Epithelial cell of esophagus (primary cell): ENCODE measurements around the gene ZMYM5.
"Not testable (repeated sequence)": the region's sequence is repeated elsewhere in the genome, so short reads cannot be mapped to it uniquely, and the experiment has no call there.

Experiments
- DNase-seq: peaks from one replicate; pipeline ENCODE4 v3.0.0; 2010; ENCODE audit warnings: low read depth
- H3K4me3 ChIP-seq: 2 replicates; pipeline ENCODE4 v1.5.1; 2011; ENCODE audit warnings: mild to moderate bottlenecking, low read length, control low read depth
- CTCF ChIP-seq: IDR thresholded peaks from 2 replicates; pipeline ENCODE4 v1.5.1; 2011; ENCODE audit warnings: low read depth, mild to moderate bottlenecking, low read length, control low read depth, inconsistent platforms; ENCODE audit not compliant: insufficient read depth; ENCODE audit errors: missing control alignments

Gene ZMYM5

GRCh38 chr13:19822673-19823072 is 40.8 kb downstream of the ZMYM5 start:
- H3K4me3 ChIP-seq, result no peak overlapping the region
- TF ChIP-seq CTCF, result no peak
- DNase-seq, result no peak

GRCh38 chr13:19818223-19818842 is 45.1 kb downstream of the ZMYM5 start:
- peak; percentile 66 for TF ChIP-seq CTCF
- DNase-seq, result peak; percentile 77
- no peak overlapping the region for H3K4me3 ChIP-seq

GRCh38 chr13:19817510-19818158 is 45.8 kb downstream of the ZMYM5 start:
- no peak overlapping the region for H3K4me3 ChIP-seq
- DNase-seq, result no peak
- TF ChIP-seq CTCF, result no peak

- no peak for DNase-seq
- no peak for TF ChIP-seq CTCF
- H3K4me3 ChIP-seq, result no peak overlapping the region
Observed at GRCh38 chr13:19817106-19817505, 46.3 kb downstream of the ZMYM5 start.

GRCh38 chr13:19815842-19816241 is 47.6 kb downstream of the ZMYM5 start:
- DNase-seq, H3K4me3 ChIP-seq: not testable (repeated sequence)

GRCh38 chr13:19810996-19811881 is 52.2 kb downstream of the ZMYM5 start:
- TF ChIP-seq CTCF, result no peak
- no peak for DNase-seq

GRCh38 chr13:19810151-19810550 is 53.3 kb downstream of the ZMYM5 start:
- no peak overlapping the region for H3K4me3 ChIP-seq
- DNase-seq, result no peak
- TF ChIP-seq CTCF, result no peak

More at GRCh38 chr13:19810996-19811881, 52.2 kb downstream of the ZMYM5 start:
- H3K4me3 ChIP-seq, result no peak overlapping the region
